Myocyte (in vitro differentiated cells): Measurements from ENCODE around the gene OAT. TPM values are rescaled to one million over a fixed set of nuclear protein-coding genes. Genes with fewer than 3 reads are reported as not detected.

Source experiments
- DNase-seq: peaks from one replicate; pipeline ENCODE4 v3.0.0-alpha.2; 2012; ENCODE audit warnings: low read depth
- total RNA-seq: library from RNA; depleted of rRNA; stranded (reverse); fragments of >200 nt; gene quantifications from 2 replicates; pipeline ENCODE4 v1.2.3, GENCODE V29; 2014

The OAT gene
- total RNA-seq, 1 donor from 2014 or later: 72.4 TPM

GRCh38 chr10:124354411-124355382 lies 64.0 kb downstream of the OAT start:
- peak; percentile 56 for DNase-seq

GRCh38 chr10:124353896-124354295 lies 64.8 kb downstream of the OAT start:
- no peak for DNase-seq

- DNase-seq: no peak
Measured at GRCh38 chr10:124353091-124353815, 65.5 kb downstream of the OAT start.

- peak; percentile 81 for DNase-seq
Measured at GRCh38 chr10:124351481-124352220, 67.1 kb downstream of the OAT start.

GRCh38 chr10:124350806-124351205 lies 67.9 kb downstream of the OAT start:
- no peak for DNase-seq

GRCh38 chr10:124349996-124350280 lies 68.8 kb downstream of the OAT start:
- no peak for DNase-seq

- DNase-seq: no peak
Measured at GRCh38 chr10:124349231-124349995, 69.3 kb downstream of the OAT start.

GRCh38 chr10:124348801-124349200 lies 69.9 kb downstream of the OAT start:
- no peak for DNase-seq

GRCh38 chr10:124347956-124348355 lies 70.8 kb downstream of the OAT start:
- no peak for DNase-seq

Other genes with a start within 250 kb of the OAT start
- not detected in 2 replicates for gene NKX1-2, start 31.1 kb upstream of the OAT start, total RNA-seq
- gene LHPP, start 42.9 kb upstream of the OAT start, total RNA-seq: 8.1 and 9.1 TPM in 2 replicates